ENCODE measurements around the gene KCNC4. TPM values are rescaled to one million over a fixed set of nuclear protein-coding genes. Genes with fewer than 3 reads are reported as not detected.

Gene KCNC4
- total and polyA plus RNA-seq, 2 of the 13 experiments (the other 11 are each of a cell fraction or from before 2014, with no cell fraction given), result 0.24 to 0.66 TPM

DNA sequence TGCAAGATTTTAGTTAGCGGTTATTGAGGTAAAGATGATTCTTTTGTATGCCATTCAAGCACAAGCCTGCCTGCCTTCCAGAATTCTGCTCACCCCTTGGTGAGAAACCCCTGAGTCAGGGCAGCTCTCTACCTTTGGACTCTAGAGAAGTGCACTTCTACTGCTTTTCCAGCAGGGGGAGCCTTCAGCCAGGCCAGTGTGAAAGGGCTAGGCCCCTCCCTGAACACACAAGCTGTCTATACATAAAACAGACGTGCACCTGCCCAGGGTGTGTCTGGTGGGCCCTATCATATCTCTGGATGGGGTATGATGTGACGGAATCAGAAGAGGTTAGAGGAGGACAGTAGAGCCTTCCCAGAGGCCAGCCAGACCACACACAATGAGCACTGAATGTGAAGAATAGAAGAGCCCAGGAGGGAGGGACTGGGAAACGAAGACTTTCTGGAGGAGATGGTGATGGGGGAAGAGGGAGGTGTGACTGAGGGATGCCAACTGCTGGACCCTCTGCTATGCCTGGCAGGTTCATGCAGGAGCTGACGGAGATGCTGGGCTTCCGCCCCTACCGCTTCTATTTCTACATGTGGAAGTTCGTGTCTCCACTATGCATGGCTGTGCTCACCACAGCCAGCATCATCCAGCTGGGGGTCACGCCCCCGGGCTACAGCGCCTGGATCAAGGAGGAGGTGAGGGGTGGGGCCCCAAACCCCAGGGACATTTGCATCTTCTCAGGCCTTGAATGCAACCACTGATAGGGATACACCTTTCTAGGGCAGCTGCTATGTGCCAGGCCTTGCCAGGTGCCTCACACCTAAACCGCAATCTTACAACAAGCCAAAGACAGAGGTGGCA lies 13.0 kb upstream of the KCNC4 start (continued):
- TF ChIP-seq, protein P1, sequence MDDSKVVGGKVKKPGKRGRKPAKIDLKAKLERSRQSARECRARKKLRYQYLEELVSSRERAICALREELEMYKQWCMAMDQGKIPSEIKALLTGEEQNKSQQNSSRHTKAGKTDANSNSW (CRISPR knock-in tag; IDR thresholded peaks at IDR 0.05; ENCODE audit: borderline replicate concordance), result no peak

DNA sequence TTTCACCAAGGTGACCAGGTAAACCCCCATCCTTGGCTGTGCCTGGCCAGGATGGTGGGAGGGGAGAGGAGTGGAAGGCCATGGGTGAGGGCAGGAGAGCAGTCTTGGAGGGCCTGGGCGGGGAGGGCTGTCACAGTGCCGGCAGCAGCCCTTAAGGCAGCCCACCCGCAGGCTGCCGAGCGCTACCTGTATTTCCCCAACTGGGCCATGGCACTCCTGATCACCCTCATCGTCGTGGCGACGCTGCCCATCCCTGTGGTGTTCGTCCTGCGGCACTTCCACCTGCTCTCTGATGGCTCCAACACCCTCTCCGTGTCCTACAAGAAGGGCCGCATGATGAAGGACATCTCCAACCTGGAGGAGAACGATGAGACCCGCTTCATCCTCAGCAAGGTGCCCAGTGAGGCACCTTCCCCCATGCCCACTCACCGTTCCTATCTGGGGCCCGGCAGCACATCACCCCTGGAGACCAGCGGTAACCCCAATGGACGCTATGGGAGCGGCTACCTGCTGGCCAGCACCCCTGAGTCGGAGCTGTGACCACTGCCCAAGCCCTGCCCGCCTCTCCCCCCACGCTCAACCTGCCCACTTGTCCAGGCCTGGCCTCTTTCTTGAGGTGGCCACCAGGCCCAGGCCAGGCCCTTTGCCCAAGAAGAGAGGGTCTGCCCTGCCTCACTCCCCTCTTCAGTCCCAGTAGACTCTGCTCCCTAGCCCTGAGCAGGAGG lies 12.0 kb upstream of the KCNC4 start:
- ChIA-PET CTCF (ENCODE audit: low intra/inter-chr PET ratio, low total read pairs) (interaction anchor here (1.5 to 2.0 kb wide), 2 partner anchors 262 to 299 kb away, joined by 5 to 10 read pairs; no protein-coding TSS in a partner anchor), POLR2A (no interaction called here)
- ATAC-seq (no peak), DNase-seq (ENCODE audit: low spot score) (no peak), FAIRE-seq (no peak)
- Histone ChIP-seq H2AFZ (ENCODE audit: low read length) (no peak overlapping the region), H3K9me3 (ENCODE audit: low read length) (no peaks in the 10 kb centered on the region), H3K27me3 (ENCODE audit: control insufficient read depth in 1 of 2, insufficient read depth in 2 of 2, low read length in 2 of 2) (peaks cover 5 to 24% of the 10 kb centered on the region in 2 experiments; a peak in 3 of 5 replicates), H3K9ac (ENCODE audit: insufficient read depth, low read depth, low read length) (no peak overlapping the region), H3K36me3 (replicated peaks in 1 of 2; ENCODE audit: control insufficient read depth in 1 of 2, insufficient read depth in 2 of 2, low read length in 2 of 2) (no peaks in the 10 kb centered on the region), H3K4me1 (ENCODE audit: insufficient read depth, low read length) (no peaks in the 10 kb centered on the region), H3K4me2 (ENCODE audit: low read depth, low read length) (no peak overlapping the region), H3K4me3 (replicated peaks in 1 of 3; ENCODE audit: insufficient read depth in 1 of 3, low read depth in 2 of 3, low read length in 3 of 3) (no peak overlapping the region), H4K20me1 (ENCODE audit: insufficient read depth, low read length) (no peaks in the 10 kb centered on the region; the same call in 1 of the 2 replicates), H3K79me2 (ENCODE audit: insufficient read depth, low read length) (no peaks in the 10 kb centered on the region), H3K27ac (ENCODE audit: extremely low read length, insufficient read depth, low read length) (no peak overlapping the region)
- in situ Hi-C loops (cut with HindIII; ENCODE audit: extremely low pct_ligation_motif_present, low pct_unique_long_range_greater_than_20kb), result no loop called here
- 18% methylated on average over 11 of the region's 23 CpGs for WGBS (ENCODE audit: low lambda C conversion rate)
- intact Hi-C loops (cut with micrococcal nuclease; ENCODE audit: unreplicated experiment), result loop anchor here (2.0 kb wide), 1 partner anchor 299 kb away; no protein-coding TSS in a partner anchor
- BruUV-seq (replicated peaks), result no TSS peak
- TF ChIP-seq HMG20B (CRISPR knock-in tag; conservative IDR thresholded peaks at IDR 0.05), result no peak
- no peak for TF ChIP-seq PHB2 (IDR thresholded peaks at IDR 0.05; ENCODE audit: partially characterized antibody)
- TF ChIP-seq, protein P2, sequence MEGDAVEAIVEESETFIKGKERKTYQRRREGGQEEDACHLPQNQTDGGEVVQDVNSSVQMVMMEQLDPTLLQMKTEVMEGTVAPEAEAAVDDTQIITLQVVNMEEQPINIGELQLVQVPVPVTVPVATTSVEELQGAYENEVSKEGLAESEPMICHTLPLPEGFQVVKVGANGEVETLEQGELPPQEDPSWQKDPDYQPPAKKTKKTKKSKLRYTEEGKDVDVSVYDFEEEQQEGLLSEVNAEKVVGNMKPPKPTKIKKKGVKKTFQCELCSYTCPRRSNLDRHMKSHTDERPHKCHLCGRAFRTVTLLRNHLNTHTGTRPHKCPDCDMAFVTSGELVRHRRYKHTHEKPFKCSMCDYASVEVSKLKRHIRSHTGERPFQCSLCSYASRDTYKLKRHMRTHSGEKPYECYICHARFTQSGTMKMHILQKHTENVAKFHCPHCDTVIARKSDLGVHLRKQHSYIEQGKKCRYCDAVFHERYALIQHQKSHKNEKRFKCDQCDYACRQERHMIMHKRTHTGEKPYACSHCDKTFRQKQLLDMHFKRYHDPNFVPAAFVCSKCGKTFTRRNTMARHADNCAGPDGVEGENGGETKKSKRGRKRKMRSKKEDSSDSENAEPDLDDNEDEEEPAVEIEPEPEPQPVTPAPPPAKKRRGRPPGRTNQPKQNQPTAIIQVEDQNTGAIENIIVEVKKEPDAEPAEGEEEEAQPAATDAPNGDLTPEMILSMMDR (CRISPR knock-in tag; IDR thresholded peaks at IDR 0.05), result no peak
- TF ChIP-seq, protein P3, sequence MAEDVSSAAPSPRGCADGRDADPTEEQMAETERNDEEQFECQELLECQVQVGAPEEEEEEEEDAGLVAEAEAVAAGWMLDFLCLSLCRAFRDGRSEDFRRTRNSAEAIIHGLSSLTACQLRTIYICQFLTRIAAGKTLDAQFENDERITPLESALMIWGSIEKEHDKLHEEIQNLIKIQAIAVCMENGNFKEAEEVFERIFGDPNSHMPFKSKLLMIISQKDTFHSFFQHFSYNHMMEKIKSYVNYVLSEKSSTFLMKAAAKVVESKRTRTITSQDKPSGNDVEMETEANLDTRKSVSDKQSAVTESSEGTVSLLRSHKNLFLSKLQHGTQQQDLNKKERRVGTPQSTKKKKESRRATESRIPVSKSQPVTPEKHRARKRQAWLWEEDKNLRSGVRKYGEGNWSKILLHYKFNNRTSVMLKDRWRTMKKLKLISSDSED (CRISPR knock-in tag; IDR thresholded peaks at IDR 0.05), result no peak
- no peak for TF ChIP-seq POLR2G (IDR thresholded peaks at IDR 0.05; ENCODE audit: low read depth, low read length)
- TF ChIP-seq MXI1 (IDR thresholded peaks at IDR 0.05; ENCODE audit: borderline replicate concordance, low read depth, low read length), result no peak
- TF ChIP-seq ZNF282 (IDR thresholded peaks at IDR 0.05; ENCODE audit: partially characterized antibody), result no peak
- no peak for TF ChIP-seq FOXC1 (CRISPR knock-in tag; IDR thresholded peaks at IDR 0.05; ENCODE audit: borderline replicate concordance)
- TF ChIP-seq IRF2 (CRISPR knock-in tag; IDR thresholded peaks at IDR 0.05), result no peak
- TF ChIP-seq ISL2 (CRISPR knock-in tag; IDR thresholded peaks at IDR 0.05), result no peak
- TF ChIP-seq ZNF33B (CRISPR knock-in tag; IDR thresholded peaks at IDR 0.05), result no peak
- TF ChIP-seq FLYWCH1 (CRISPR knock-in tag; IDR thresholded peaks at IDR 0.05), result no peak
- no peak for TF ChIP-seq TEAD3 (CRISPR knock-in tag; optimal IDR thresholded peaks at IDR 0.05; ENCODE audit: borderline replicate concordance)
- TF ChIP-seq, protein P4, sequence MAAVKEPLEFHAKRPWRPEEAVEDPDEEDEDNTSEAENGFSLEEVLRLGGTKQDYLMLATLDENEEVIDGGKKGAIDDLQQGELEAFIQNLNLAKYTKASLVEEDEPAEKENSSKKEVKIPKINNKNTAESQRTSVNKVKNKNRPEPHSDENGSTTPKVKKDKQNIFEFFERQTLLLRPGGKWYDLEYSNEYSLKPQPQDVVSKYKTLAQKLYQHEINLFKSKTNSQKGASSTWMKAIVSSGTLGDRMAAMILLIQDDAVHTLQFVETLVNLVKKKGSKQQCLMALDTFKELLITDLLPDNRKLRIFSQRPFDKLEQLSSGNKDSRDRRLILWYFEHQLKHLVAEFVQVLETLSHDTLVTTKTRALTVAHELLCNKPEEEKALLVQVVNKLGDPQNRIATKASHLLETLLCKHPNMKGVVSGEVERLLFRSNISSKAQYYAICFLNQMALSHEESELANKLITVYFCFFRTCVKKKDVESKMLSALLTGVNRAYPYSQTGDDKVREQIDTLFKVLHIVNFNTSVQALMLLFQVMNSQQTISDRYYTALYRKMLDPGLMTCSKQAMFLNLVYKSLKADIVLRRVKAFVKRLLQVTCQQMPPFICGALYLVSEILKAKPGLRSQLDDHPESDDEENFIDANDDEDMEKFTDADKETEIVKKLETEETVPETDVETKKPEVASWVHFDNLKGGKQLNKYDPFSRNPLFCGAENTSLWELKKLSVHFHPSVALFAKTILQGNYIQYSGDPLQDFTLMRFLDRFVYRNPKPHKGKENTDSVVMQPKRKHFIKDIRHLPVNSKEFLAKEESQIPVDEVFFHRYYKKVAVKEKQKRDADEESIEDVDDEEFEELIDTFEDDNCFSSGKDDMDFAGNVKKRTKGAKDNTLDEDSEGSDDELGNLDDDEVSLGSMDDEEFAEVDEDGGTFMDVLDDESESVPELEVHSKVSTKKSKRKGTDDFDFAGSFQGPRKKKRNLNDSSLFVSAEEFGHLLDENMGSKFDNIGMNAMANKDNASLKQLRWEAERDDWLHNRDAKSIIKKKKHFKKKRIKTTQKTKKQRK (IDR thresholded peaks at IDR 0.05; ENCODE audit: low read length), result no peak
